PFSK-1 (cell line): ENCODE measurements around the gene TMEM117.

ENCODE experiments used
- FOXP2 ChIP-seq: optimal IDR thresholded peaks from 2 replicates; pipeline ENCODE3; 2011; ENCODE audit warnings: borderline replicate concordance, control low read depth, inconsistent platforms; ENCODE audit not compliant: insufficient read depth; ENCODE audit errors: extremely low read length, extremely low read depth
- POLR2AphosphoS5 ChIP-seq: IDR thresholded peaks from 2 replicates; pipeline ENCODE4 v1.6.1; 2012; ENCODE audit warnings: low read depth, mild to moderate bottlenecking, control low read depth, low read length, moderate library complexity
- REST ChIP-seq, 2 experiments: IDR thresholded peaks; 2 replicates each; pipeline versions ENCODE4 v1.6.1 to v1.8.0; 2011 to 2012; ENCODE audit warnings: low read depth in 2 of 2, low read length in 2 of 2, control low read depth in 1 of 2, inconsistent platforms in 1 of 2, mild to moderate bottlenecking in 1 of 2, moderate library complexity in 1 of 2; ENCODE audit not compliant: insufficient read depth in 1 of 2
- SIN3A ChIP-seq: IDR thresholded peaks from 2 replicates; pipeline ENCODE4 v1.6.1; 2012; ENCODE audit warnings: mild to moderate bottlenecking, low read length, moderate library complexity, borderline replicate concordance; ENCODE audit not compliant: insufficient read depth
- TAF1 ChIP-seq: IDR thresholded peaks from 2 replicates; pipeline ENCODE4 v1.6.1; 2012; ENCODE audit warnings: low read length, control low read depth, borderline replicate concordance; ENCODE audit not compliant: insufficient read depth

The TMEM117 gene

GRCh38 chr12:44224399-44225148 is 388.7 kb downstream of the TMEM117 start:
- TF ChIP-seq SIN3A (no peak), TAF1 (no peak), FOXP2 (no peak), REST (IDR thresholded peaks at IDR 0.05; ENCODE audit: insufficient read depth in 1 of 2, low read depth in 2 of 2, low read length in 2 of 2) (no peak), POLR2AphosphoS5 (no peak)

- no peak for TF ChIP-seq SIN3A
- no peak for TF ChIP-seq POLR2AphosphoS5
- no peak for TF ChIP-seq REST (IDR thresholded peaks at IDR 0.05; ENCODE audit: insufficient read depth in 1 of 2, low read depth in 2 of 2, low read length in 2 of 2)
- no peak for TF ChIP-seq TAF1
- no peak for TF ChIP-seq FOXP2
These were observed 389.2 kb downstream of the TMEM117 start for GRCh38 chr12:44225149-44225510.

- no peak for TF ChIP-seq SIN3A
- no peak for TF ChIP-seq TAF1
- no peak for TF ChIP-seq FOXP2
- no peak for TF ChIP-seq REST (IDR thresholded peaks at IDR 0.05; ENCODE audit: insufficient read depth in 1 of 2, low read depth in 2 of 2, low read length in 2 of 2)
- TF ChIP-seq POLR2AphosphoS5 = no peak
These were observed 391.7 kb downstream of the TMEM117 start for GRCh38 chr12:44227616-44228015.

GRCh38 chr12:44229846-44230245 is 394.0 kb downstream of the TMEM117 start:
- TF ChIP-seq FOXP2 = no peak
- no peak for TF ChIP-seq POLR2AphosphoS5
- no peak for TF ChIP-seq REST (IDR thresholded peaks at IDR 0.05; ENCODE audit: insufficient read depth in 1 of 2, low read depth in 2 of 2, low read length in 2 of 2)
- TF ChIP-seq TAF1 = no peak
- TF ChIP-seq SIN3A = no peak

- TF ChIP-seq POLR2AphosphoS5 = no peak
- TF ChIP-seq FOXP2 = no peak
- no peak for TF ChIP-seq REST (IDR thresholded peaks at IDR 0.05; ENCODE audit: insufficient read depth in 1 of 2, low read depth in 2 of 2, low read length in 2 of 2)
- no peak for TF ChIP-seq SIN3A
- no peak for TF ChIP-seq TAF1
These were observed 399.8 kb downstream of the TMEM117 start for GRCh38 chr12:44235674-44236073.
